Sigmoid colon (tissue), 7 donors: ENCODE data around the gene E2F3. TPM values are rescaled to one million over a fixed set of nuclear protein-coding genes. Genes with fewer than 3 reads are reported as not detected.

ENCODE experiments used
- DNase-seq: peaks from one replicate; pipeline ENCODE4 v3.0.0-alpha.2; 2019
- H3K27ac ChIP-seq, 4 donors: fragments of 200-600 bp; sonication (generic); one replicate each; pipeline ENCODE4 v1.5.1; 2016 to 2019; ENCODE audit warnings: mild to moderate bottlenecking in 1 of 4
- H3K27me3 ChIP-seq, 3 donors: fragments of 200-600 bp; sonication (generic); one replicate each; pipeline ENCODE4 v1.5.1; 2019; ENCODE audit warnings: mild to moderate bottlenecking in 1 of 3
- H3K36me3 ChIP-seq, 4 donors: fragments of 200-600 bp; sonication (generic); one replicate each; pipeline ENCODE4 v1.5.1; 2016 to 2019
- H3K4me1 ChIP-seq, 4 donors: fragments of 200-600 bp; sonication (generic); one replicate each; pipeline ENCODE4 v1.5.1; 2017 to 2019
- H3K4me3 ChIP-seq, 4 donors: fragments of 200-600 bp; sonication (generic); one replicate each; pipeline ENCODE4 v1.5.1; 2017 to 2019; ENCODE audit warnings: mild to moderate bottlenecking in 2 of 4, moderate library complexity in 1 of 4
- H3K9me3 ChIP-seq, 4 donors: fragments of 200-600 bp in 3 of 4; sonication (generic) in 3 of 4; one replicate each; pipeline versions ENCODE4 v1.5.1 to v1.6.1; 2013 to 2019
- EP300 ChIP-seq, 4 donors: sonication (generic); formaldehyde crosslinking; IDR thresholded peaks; one replicate each; pipeline ENCODE4 v1.6.1; 2017; ENCODE audit warnings: antibody characterized with exemption in 4 of 4
- POLR2A ChIP-seq, 2 donors: fragments of 450-650 bp; IDR thresholded peaks; one replicate each; pipeline ENCODE4 v1.6.1; 2016; ENCODE audit warnings: antibody characterized with exemption in 2 of 2, mild to moderate bottlenecking in 2 of 2, moderate library complexity in 2 of 2
- POLR2AphosphoS5 ChIP-seq, 4 donors: sonication (generic); formaldehyde crosslinking; IDR thresholded peaks; one replicate each; pipeline ENCODE4 v1.6.1; 2017; ENCODE audit warnings: antibody characterized with exemption in 4 of 4
- WGBS, 2 donors: extraction: QIAGEN DNeasy Blood & Tissue Kit; methylation state at CpG; one replicate each; pipeline ENCODE4 v1.1.7; 2013; 5-methylcytosine and 5-hydroxymethylcytosine counted together
- intact Hi-C: fragments of 100-400 bp; cut with DNase I; formaldehyde crosslinking; loops from one replicate; pipeline ENCODE4 v1.15.1; 2023
- polyA plus RNA-seq, 3 donors: library from polyadenylated mRNA; stranded (reverse); fragments of 200-250 nt; gene quantifications; one replicate each; pipeline ENCODE4 v1.2.3, GENCODE V29; 2013
- total RNA-seq, 4 donors: library from RNA; depleted of rRNA; stranded (reverse); fragments of >200 nt; gene quantifications; one replicate each; pipeline ENCODE4 v1.1.0, GENCODE V29; 2016
- TF ChIP-seq, protein P1 (sequence below), 4 experiments: fragments of 450-650 bp in 3 of 4; fragments of 200-600 bp in 1 of 4; IDR thresholded peaks; one replicate each; pipeline ENCODE4 v1.5.1; 2016 to 2019; ENCODE audit warnings: antibody characterized with exemption in 4 of 4, mild to moderate bottlenecking in 3 of 4, moderate library complexity in 2 of 4
- donor health status: healthy with polysubstance abuse.
- donor health status: Bipolar disorder and iron deficiency.
- donor health status: healthy.

Gene E2F3
- total and polyA plus RNA-seq, 7 donors = 2.5 to 6.9 (median 3.0) TPM

DNA sequence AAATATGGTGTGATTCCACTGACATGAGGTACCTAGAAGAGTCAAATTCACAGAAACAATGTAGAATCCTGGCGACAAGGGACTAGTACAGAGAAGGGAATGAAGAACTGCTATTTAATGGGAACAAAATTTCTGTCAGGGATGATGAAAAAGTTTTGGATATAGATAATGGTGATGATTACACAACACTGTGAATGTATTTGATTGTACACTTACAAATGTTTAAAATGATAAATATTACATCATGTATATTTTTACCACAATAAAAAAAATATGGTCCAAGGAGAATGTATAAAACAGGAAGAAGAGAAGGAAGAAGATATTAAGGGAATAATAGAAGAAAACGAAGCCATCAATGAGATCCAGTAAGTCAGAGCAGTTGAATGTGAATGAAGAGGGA, 8.4 kb upstream of the E2F3 start:
- Histone ChIP-seq H3K36me3 (no peaks in the 10 kb centered on the region), H3K4me1 (no peaks in the 10 kb centered on the region), H3K27ac (no peak overlapping the region), H3K9me3 (no peaks in the 10 kb centered on the region), H3K27me3 (no peaks in the 10 kb centered on the region), H3K4me3 (no peak overlapping the region)
- 90 to 92% methylated on average over 2 of the region's 2 CpGs for WGBS, 2 donors
- intact Hi-C loops = no loop called here
- no peak for DNase-seq
- no peak for TF ChIP-seq EP300 (IDR thresholded peaks at IDR 0.05)
- TF ChIP-seq, protein P1, sequence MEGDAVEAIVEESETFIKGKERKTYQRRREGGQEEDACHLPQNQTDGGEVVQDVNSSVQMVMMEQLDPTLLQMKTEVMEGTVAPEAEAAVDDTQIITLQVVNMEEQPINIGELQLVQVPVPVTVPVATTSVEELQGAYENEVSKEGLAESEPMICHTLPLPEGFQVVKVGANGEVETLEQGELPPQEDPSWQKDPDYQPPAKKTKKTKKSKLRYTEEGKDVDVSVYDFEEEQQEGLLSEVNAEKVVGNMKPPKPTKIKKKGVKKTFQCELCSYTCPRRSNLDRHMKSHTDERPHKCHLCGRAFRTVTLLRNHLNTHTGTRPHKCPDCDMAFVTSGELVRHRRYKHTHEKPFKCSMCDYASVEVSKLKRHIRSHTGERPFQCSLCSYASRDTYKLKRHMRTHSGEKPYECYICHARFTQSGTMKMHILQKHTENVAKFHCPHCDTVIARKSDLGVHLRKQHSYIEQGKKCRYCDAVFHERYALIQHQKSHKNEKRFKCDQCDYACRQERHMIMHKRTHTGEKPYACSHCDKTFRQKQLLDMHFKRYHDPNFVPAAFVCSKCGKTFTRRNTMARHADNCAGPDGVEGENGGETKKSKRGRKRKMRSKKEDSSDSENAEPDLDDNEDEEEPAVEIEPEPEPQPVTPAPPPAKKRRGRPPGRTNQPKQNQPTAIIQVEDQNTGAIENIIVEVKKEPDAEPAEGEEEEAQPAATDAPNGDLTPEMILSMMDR (IDR thresholded peaks at IDR 0.05) = no peak
- TF ChIP-seq POLR2A (IDR thresholded peaks at IDR 0.05) = no peak
- TF ChIP-seq POLR2AphosphoS5 (IDR thresholded peaks at IDR 0.05) = no peak

DNA sequence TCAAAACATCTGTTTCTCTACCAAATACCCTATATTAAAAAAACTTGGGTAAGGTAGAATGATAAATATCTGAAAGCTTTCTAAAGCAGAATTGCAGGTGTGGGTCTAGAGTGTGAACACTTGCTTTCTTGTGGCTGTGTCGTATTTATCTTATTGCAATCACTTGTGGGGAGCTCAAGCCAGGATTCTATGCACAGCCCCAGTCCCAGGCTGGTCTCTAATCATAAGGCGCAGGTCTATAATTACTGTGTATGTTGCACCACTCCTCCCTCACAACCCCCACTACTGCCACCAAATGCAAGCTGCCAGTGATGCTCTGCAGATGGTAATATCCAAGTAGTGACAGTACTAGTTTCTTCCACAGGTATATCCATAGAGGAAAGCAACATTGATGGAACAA, 2.2 kb upstream of the E2F3 start:
- no peak for DNase-seq
- WGBS, 2 donors = 89 to 95% methylated on average over 2 of the region's 2 CpGs
- TF ChIP-seq EP300 (IDR thresholded peaks at IDR 0.05) = no peak
- no peak overlapping the region for H3K4me3 ChIP-seq
- no peak overlapping the region for H3K27ac ChIP-seq
- intact Hi-C loops = no loop called here
- H3K27me3 ChIP-seq = no peaks in the 10 kb centered on the region
- H3K4me1 ChIP-seq = peaks cover 0 to 13% (median 10%) of the 10 kb centered on the region in 4 donors
- no peaks in the 10 kb centered on the region for H3K9me3 ChIP-seq
- no peaks in the 10 kb centered on the region for H3K36me3 ChIP-seq

DNA sequence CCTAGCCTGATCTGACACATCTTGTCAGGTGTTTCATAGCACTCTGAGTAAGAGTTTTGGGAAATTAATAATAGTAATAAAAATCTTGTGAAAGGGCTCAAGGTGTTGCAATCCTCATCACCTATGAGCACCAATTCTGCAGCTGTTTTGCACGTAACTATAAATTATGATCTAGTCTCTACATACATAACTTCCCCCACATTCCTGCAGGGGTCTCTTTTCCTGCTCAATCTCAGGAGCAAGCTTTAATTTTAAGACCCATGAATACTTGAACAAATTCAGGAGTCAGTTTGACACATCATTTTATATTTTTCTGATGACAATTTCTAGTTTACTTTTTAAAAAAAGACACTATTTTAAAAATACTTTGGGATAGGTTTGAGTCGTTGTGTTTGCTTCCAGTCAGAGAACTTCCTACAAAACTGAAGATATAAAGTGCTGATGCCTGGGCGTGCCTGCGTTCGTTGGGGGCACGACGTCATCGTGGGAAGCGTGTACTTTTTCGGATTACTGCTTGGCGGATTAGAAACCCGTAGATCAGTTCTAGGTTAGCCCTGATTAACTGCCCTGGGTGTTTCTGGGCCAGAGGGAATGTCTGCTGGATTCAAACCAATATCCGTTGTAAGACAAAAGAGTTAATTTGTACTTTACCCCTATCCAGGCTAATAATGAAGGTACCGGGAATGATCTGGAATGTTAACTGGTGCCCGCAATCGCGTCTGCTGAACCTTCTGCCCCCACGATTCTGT, 1.0 kb upstream of the E2F3 start:
- H3K36me3 ChIP-seq = no peaks in the 10 kb centered on the region
- no peaks in the 10 kb centered on the region for H3K27me3 ChIP-seq
- TF ChIP-seq, protein P1 (IDR thresholded peaks at IDR 0.05) = peak in 1 of 4 experiments; percentile 25
- no peak for TF ChIP-seq POLR2A (IDR thresholded peaks at IDR 0.05)
- no peak for TF ChIP-seq EP300 (IDR thresholded peaks at IDR 0.05)
- no peak for TF ChIP-seq POLR2AphosphoS5 (IDR thresholded peaks at IDR 0.05)
- peaks cover 0 to 19% (median 13%) of the 10 kb centered on the region in 4 donors for H3K4me1 ChIP-seq
- H3K4me3 ChIP-seq = peak overlapping the region; percentile 48 to 73 (median 62)
- H3K27ac ChIP-seq = peak overlapping the region; percentile 68 to 74 (median 72)
- 1 to 2% methylated on average over 18 of the region's 18 CpGs for WGBS, 2 donors
- peak; percentile 67 for DNase-seq
- intact Hi-C loops = loop anchor here (2.0 to 10.0 kb wide), 4 partner anchors 108 to 306 kb away; partner anchors contain the start of genes CDKAL1 and MBOAT1
- H3K9me3 ChIP-seq = no peaks in the 10 kb centered on the region

DNA sequence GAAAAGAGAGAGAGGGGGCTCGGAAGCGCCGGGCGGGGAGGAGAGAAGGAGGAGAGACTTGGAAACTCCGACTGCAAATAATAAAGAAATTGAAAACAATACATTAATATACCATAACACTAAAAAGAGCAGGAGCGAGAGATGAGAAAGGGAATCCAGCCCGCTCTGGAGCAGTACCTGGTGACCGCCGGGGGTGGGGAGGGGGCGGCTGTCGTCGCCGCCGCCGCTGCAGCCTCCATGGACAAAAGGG, 338 bp downstream of the E2F3 start:
- Histone ChIP-seq H3K36me3 (no peaks in the 10 kb centered on the region), H3K4me3 (peak overlapping the region; percentile 59 to 91 (median 82)), H3K27ac (peak overlapping the region; percentile 80 to 96 (median 87)), H3K9me3 (no peaks in the 10 kb centered on the region), H3K4me1 (peaks cover 0 to 19% (median 13%) of the 10 kb centered on the region in 4 donors), H3K27me3 (no peaks in the 10 kb centered on the region)
- 0 to 1% methylated on average over 15 of the region's 15 CpGs for WGBS, 2 donors
- intact Hi-C loops = loop anchor here (5.0 to 10.0 kb wide), 3 partner anchors 110 to 307 kb away; partner anchors contain the start of gene MBOAT1
- TF ChIP-seq, protein P1 (IDR thresholded peaks at IDR 0.05) = no peak
- TF ChIP-seq POLR2AphosphoS5 (IDR thresholded peaks at IDR 0.05) (no peak), POLR2A (IDR thresholded peaks at IDR 0.05) (no peak), EP300 (IDR thresholded peaks at IDR 0.05) (no peak)
- no peak for DNase-seq

DNA sequence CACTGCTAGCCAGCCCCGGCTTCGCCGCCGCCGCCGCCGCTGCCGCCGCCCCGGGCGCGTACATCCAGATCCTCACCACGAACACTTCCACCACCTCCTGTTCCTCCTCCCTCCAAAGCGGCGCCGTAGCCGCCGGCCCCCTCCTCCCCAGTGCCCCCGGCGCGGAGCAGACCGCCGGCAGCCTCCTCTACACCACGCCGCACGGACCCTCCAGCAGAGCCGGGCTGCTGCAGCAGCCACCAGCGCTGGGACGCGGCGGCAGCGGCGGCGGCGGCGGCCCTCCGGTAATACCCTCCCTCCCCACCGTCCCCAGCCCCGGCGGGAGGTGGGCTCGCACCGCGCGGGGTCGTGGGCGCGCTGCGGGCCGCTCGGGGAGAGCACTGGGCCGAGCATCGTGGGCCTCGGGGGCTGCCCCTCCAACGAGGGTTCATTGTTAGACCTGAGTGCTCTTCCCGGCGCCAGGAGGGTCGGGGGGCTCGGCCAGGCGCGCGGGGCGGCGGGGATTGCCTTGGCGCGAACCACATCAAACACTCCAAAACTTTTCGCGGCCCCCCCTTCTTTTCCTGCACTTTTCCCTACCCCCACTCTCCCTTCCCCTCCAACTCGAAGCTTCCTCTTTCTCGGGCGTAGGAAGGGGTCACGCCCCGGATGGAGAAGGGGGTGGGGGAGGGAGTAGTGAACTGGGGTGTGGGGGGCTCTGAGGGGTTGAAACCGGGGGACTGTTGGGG, 827 bp downstream of the E2F3 start:
- no peak for TF ChIP-seq POLR2A (IDR thresholded peaks at IDR 0.05)
- peak in 1 of 4 donors; percentile 48 for TF ChIP-seq POLR2AphosphoS5 (IDR thresholded peaks at IDR 0.05)
- peak; percentile 67 for DNase-seq
- Histone ChIP-seq H3K4me3 (peak overlapping the region; percentile 59 to 91 (median 82)), H3K36me3 (no peaks in the 10 kb centered on the region), H3K27me3 (no peaks in the 10 kb centered on the region), H3K27ac (peak overlapping the region; percentile 80 to 96 (median 87)), H3K4me1 (peaks cover 0 to 19% (median 13%) of the 10 kb centered on the region in 4 donors), H3K9me3 (no peaks in the 10 kb centered on the region)
- intact Hi-C loops = loop anchor here (5.0 to 10.0 kb wide), 3 partner anchors 110 to 308 kb away; partner anchors contain the start of gene MBOAT1
- 1% methylated on average over 73 of the region's 73 CpGs for WGBS, 2 donors
